H1 (cell line): Measurements from ENCODE around the gene ACVR2B.

Source experiments
- CTCF ChIP-seq, 3 experiments: IDR thresholded peaks; 1 replicate in 2 of 3; 2 replicates in 1 of 3; pipeline versions ENCODE4 v1.5.1 to v1.6.1; 2011; ENCODE audit warnings: low read length in 3 of 3, mild to moderate bottlenecking in 3 of 3, inconsistent platforms in 2 of 3, low read depth in 1 of 3, moderate library complexity in 1 of 3; ENCODE audit not compliant: insufficient read depth in 1 of 3; ENCODE audit errors: control extremely low read depth in 1 of 3
- POLR2A ChIP-seq, 2 experiments: IDR thresholded peaks; 1 replicate in 1 of 2; 2 replicates in 1 of 2; pipeline ENCODE4 v1.6.1; 2011; ENCODE audit warnings: low read depth in 2 of 2, low read length in 2 of 2, mild to moderate bottlenecking in 2 of 2; ENCODE audit errors: control extremely low read depth in 1 of 2

GRCh38 chr3:38521391-38521987 lies 67.8 kb downstream of the ACVR2B start:
- TF ChIP-seq CTCF (IDR thresholded peaks at IDR 0.05; ENCODE audit: control extremely low read depth in 1 of 3, insufficient read depth in 1 of 3, low read depth in 1 of 3, low read length in 3 of 3) = peak in 2 of 3 experiments; percentile 91 to 94; a peak in 3 of 4 replicates
- TF ChIP-seq POLR2A (IDR thresholded peaks at IDR 0.05; ENCODE audit: control extremely low read depth in 1 of 2, low read depth in 2 of 2, low read length in 2 of 2) = no peak
